HG03457 (cell line): ENCODE results near the gene EPHA2.
"Not testable (repeated sequence)": the region's sequence is repeated elsewhere in the genome, so short reads cannot be mapped to it uniquely, and the experiment has no call there.

ENCODE experiments used
- ATAC-seq: cut with Tn5 transposase; IDR thresholded peaks from one replicate; pipeline ENCODE4 v1.9.1; 2021; ENCODE audit warnings: moderate number of reproducible peaks; ENCODE audit not compliant: unreplicated experiment

The EPHA2 gene

DNA sequence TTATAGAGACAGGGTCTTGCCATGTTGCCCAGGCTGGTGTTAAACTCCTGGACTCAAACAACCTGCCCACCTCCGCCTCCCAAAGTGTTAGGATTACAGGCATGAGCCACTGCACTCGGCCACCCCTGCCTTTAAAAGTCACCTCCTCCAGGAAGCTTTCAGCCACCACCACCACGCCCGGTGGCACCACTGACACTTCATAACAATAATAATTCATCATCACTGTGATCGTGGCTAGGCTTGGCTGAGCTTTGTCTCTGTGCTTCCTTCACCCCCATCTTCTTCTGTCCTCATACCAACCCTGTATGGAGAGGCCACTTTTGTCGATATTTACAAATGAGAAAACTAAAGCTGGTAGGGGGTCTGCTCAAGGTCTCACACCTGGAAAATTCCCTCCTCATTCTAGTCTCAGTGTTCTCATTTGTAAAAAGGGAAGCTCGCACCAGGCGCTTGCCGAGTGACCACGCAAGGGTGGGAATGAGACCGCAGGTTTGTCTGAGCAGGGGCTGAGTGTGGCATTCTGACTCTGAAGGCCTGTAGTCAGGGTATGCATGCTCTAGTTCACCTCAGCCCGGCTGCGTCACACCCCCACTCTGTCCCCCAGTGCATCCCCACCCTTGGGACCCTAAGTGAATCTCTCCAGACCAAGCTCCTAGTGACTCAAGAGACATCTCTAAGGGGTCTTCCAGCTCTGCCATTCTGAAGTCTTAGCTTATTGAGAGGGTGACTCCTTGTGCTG lies 12.9 kb upstream of the EPHA2 start:
- ATAC-seq = no peak

DNA sequence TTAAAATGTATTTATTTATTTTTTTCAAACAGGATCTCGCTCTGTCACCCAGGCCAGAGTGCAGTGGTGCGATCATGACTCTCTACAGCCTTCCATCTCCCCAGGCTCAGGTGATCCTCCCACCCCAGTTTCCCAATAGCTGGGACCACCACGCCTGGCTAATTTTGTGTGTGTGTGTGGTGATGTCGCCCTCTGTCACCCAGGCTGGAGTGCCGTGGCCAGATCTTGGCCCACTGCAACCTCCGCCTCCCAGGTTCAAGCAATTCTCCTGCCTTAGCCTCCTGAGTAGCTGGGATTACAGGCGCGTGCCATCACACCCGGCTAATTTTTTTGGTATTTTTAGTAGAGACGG lies 12.3 kb upstream of the EPHA2 start:
- not testable (repeated sequence) for ATAC-seq

DNA sequence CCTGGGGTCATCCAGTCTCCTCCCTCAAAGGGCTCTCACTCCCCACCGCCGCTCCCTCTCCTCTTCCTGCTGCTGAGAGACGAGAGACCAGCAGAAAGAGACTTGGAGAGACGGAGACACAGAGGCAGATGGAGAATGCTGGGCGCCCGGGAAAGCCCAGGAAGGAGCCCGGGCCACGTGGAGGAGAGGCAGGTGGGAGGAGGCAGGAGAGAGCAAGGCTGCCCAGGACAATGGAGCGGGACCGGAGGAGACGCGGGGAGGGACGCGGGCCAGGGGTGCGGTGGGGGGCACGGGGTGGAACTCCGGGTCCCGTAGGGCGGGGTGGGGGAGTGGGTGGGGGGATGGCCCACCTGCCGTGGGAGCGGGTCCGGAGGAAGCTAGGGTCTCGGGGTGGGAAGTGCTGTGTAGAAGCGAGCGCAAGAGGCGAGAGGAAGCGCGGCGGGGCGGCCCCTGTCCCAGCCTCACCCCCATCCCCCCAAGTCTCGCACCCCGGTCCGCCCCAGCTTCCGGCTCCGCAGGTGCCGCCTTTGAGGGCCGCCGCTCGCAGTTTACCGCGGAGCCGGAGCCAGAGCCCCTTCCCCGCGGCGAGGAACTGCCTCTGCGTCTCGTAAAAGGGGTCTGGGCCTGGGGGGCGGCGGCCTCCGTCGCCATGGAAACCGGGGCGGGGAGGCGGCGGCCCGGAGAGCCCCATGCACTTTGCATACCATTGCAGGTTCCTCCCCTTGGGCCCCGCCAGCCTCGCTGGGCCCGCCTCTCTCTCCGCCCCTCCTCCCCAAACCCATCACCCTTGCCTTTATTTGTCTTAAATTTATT lies 11.7 kb upstream of the EPHA2 start:
- ATAC-seq = no peak

DNA sequence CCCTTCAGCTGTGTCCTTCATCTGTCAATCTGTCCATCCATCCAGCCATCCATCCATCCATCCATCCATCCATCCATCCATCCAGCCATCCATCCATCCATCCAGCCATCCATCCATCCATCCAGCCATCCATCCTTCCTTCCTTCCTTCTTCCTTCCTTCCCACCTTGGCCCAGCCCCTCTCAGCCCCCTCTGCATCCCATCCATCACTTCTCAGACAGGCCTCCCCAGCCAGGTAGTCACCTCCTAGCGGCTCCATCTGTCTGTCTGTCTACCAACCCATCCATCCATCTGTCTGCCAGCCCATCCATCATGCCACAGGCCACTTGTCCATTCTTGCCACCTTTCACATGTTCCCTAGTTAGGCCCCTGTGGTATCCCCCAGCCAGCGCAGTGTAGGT lies 10.2 kb upstream of the EPHA2 start:
- ATAC-seq = no peak

DNA sequence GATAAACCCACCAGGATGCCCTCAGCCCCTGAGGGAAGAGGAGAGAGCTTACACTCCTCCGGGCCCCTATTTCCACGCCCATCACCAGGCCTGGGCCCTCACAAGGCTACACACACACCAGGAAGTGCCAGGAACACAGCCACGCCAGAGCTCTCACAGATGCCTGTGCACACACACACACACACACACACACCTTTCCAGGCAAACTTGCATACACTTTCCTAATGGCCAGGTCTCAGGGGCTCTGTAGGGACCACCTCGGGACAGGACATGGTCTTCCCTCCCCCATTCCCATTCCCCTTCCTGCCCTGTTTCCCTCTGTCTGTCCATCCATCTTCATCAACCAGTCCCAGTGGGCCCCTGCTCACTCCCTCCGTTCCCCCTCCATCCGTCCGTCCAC lies 9.7 kb upstream of the EPHA2 start:
- ATAC-seq = no peak

DNA sequence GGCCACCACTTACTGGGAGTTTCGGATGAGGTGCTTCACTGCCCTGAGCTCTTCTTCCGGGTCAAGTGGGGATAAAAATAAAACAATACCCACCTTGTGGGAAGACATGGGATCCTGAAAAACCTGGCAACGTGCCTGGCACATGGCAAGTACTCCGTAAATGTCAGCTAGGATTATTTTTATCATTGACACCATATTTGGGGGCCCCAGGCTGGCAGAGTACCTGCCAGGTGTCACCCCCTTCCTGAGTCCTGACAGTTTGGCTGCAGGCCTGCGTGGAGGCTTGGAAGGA lies 9.2 kb upstream of the EPHA2 start:
- ATAC-seq = no peak

DNA sequence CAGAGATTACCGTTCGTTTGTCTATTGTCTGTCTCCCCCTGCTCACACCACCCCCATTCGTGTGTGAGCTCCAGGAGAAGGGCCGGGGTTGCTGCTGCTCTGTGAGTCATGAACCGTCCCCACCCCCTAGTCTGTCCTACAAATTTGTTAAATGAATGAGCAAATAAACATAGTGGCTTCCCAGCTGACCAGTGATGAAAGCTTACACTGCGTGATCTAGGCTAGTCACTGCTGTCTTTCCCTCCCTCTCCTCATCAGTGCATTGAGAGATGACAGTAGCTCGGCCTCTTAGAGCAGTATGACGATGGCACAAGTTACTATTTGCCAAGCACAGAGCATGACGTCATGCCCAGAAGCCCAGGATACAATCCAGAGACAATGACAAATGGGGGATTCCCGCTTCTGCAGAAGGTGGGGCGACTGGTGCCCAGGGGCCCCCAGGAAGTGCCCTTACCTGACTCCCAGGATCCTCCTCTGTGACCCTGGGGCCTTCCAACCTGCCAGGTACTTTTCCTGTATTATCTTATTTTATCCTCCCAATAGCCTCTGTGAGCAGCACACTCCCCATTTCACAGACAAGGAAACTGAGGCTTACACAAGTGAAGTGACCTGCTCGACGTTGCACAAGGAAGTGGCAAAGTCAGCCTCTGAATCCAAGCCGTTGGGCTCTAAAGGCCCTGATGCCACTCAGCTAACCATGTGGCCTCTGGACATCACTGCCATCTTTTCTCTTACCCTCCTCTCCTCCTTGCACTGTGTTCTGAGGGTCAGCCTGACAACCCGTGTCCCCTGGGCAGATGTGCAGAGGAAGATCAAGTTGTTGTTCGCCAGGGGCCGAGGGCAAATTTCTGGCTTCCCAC lies 8.6 kb upstream of the EPHA2 start:
- ATAC-seq = no peak

DNA sequence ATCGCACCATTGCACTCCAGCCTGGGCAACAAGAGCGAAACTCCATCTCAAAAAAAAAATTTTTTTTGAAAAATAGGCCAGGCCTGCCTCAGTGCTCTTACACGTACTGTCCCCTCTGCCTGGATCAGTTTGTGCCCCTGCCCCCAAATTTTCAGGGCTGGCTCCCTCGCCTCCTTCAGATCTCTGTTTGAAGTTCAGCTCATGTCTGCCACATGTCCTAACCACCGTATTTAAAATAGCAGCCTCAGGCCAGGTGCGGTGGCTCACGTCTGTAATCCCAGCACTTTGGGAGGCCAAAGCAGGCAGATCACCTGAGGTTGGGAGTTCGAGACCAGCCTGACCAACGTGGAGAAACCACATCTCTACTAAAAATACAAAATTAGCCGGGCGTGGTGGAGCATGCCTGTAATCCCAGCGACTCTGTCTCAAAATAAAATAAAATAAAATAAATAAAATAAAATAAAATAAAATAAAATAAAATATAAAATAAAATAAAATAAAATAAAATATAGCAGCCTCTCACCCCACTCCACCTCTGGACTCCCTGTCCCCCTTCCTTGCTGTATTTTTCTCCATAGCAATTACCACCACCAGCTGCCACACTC lies 7.8 kb upstream of the EPHA2 start:
- not testable (repeated sequence) for ATAC-seq

DNA sequence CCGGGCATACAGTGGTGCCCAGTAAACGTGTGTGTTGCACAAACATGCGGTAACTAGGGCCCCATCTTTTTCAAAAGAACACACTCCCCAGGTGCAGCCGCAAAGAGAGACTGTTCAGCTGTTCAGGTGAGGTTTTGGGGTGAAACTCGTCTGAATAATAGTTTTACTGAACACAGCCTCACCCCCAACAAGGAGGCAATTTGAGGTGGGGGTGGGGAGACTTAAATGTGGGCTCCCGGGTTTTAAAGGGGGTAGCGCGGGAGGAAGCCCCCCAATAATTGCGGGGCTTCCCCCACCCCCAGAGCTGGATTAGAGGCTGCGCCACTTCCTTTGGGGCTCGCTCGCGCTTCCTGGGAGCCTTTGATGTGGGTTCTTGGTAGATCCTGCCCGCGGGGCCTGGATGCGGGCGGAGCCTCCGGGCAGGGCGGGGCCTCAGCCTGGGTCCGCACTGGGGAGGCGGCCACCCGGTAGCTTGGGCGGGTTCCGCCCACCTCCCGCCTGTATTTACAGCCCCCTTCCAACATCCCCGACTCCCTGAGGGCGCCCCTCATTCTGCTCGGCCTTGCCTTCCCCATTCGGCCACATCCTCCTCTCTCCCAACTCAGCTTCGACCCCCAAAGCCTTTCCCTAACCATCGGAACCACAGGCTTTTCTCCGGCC lies 6.4 kb upstream of the EPHA2 start:
- no peak for ATAC-seq

DNA sequence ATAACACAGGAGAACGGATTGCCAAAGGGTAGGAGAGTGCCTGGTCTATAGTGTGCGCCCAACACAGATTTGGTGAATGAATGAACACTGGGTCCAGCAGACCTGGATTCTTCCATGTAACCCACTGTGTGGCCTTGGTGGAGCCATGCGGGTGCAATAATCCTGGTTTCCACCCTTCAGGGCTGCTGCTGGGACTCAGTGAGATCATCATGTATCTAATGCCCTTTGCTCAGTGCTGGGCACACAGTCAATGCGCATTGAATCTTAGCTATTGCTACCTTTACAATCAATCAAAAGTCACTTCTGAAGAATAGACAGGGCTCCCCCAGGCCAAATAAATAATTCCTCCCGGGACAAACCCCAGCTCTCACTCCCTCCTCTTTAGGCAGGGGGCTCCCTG lies 5.8 kb upstream of the EPHA2 start:
- no peak for ATAC-seq

DNA sequence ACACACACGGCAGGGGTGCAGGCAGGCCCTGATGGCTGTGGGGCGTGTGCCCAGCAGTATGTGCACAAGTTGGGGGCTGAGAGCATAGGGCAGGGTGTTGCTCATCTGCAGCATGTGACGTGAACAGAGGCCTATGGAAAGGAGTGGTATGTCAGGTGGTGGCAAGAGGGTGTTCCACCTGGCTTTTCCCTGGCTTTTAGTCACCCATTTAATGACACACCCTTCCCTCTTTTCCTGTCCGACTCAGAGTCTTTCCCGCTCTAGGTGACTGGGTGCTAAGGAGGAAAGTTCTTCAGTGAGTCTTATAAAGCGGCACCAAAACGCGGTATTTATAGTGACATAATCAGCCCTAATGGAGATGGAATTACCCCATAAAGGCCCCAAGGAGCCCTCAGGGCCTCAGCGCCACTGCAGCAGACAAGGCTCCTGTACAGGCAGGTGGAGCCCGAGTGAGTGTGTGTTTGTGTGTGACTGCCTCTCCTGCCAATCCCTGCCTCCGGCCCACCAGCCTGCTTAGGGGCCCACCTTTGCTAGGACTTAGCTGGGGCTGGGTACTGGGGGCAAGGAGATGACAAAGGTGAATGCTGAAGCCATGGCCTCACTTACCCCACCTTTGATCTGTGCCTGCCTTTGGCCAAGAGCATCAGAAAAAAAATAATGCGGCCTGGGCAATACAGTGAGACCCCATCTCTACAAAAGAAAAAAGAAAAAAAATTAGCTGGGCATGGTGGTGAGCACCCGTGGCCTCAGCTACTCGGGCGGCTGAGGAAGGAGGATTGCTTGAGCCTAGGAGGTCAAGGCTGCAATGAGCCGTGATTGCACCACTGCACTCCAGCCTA lies 3.3 kb upstream of the EPHA2 start:
- no peak for ATAC-seq

DNA sequence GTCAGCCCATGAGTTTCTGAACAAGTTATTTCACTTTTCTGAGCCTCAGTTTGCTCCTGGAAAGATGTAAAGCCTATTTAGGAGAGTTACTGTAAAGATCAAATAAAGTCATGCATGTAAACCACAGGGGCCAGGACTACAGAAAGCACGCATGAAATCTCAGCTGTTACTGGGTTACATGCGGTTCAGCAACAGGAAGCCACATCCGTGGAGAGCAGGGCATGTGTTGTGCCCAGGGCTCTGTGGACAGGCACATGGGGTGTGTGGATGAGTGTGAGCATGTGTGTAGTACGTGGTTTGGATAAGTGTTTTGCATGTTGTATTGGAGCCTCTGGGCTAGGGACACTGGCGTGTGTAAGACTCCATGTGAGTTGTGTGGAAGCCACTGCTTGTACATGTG lies 2.2 kb upstream of the EPHA2 start:
- ATAC-seq = no peak

DNA sequence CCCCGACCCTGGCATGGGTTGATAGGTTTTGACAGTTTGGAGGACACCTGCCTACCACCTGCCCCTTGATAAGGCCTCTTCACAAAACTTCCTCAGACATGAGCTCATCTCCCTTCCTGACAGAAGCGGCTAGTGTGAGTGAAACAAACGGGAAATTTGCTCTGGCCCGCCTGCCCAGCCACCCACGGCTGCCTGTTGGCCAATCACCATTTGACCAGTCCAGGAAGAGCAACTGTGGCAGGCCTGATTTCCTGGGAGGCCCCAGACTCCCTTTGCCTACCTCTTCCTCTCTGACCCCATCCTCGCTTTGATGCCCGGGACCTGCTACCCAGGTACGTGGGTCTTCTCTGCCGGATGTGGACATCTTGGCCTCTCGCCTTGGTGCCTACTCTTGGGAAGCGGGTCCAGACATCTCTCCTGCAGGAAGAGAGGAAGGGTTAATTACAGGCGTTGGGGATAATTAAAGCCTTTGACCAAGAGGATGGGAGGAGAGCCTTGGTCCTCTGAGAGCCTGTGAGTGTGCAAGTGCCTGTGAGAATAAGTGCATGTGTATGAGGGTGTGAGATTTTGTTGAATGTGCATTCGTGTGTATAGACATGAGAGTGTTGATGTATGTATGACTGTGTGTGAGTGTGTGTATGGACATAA lies 1.1 kb upstream of the EPHA2 start:
- ATAC-seq = no peak

DNA sequence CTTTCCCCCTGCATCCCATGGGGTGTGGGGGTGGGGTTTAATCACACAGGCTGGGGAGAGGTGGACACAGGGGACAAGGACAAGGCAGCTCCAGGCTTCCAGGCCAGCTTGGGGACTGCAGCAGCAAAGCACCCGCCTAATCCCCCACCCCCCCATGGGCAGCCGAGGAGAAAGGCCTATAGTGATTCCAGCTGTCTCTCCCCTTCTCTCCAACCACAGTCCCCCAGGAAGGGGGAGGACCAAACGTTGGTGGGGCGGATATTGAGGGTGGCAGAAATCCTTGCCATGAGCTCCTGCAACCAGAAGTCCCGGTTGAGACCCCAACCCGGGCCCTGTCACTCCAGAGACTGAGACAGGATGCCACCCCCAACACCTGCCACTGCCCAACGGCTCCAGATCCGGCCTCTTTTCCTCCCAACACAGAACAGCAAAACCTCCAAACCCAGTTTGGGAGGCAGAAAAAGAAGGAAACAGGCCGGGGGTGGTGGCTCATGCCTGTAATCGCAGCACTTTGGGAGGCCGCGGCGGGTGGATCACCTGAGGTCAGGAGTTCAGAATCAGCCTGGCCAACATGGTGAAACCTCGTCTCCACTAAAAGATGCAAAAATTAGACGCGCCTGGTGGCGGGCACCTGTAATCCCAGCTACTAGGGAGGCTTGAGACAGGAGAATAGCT lies 1.7 kb downstream of the EPHA2 start:
- no peak for ATAC-seq

DNA sequence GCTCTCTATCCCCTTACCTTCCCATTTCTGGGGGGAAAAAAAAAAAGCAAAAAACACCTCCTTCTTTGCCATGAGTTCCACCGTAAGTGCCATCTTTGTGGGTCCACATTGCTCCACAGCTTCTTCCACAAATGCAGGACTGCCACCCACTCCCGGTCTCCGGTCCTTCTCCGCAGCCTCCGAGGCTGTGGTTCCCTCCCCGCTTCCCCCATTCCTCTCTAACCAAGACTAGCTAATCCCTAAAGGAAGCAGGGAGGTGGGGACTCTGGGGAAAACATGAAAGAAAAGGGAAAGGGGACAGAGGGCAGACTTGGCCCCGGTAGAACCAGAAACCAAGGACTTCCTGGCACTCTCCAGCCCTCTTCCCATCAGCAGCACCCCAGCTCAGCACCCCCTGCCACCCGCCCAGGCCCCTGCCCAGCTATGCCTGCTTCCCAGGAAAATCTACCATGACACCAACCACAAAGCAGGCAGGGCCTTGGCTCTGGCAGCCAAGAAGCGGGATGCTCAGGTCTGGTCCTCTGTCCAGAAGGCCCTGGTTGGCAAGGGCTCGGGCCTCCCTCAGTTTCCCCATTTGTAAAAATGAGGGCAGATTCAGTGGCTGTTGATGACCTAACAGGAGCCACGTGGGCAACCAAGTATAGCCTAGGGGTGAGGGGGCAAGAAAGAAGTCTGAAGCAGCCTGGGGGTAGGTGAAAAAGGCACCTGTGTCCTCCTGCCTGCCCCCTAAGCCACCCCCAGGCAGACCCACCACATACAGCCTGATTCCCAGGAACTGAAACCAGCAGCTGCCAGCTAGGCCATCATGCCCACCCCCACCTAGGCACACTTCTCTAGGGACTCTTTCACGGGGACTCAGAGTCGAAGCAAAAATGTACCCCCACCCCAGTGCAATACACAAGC lies 2.5 kb downstream of the EPHA2 start:
- ATAC-seq = no peak

DNA sequence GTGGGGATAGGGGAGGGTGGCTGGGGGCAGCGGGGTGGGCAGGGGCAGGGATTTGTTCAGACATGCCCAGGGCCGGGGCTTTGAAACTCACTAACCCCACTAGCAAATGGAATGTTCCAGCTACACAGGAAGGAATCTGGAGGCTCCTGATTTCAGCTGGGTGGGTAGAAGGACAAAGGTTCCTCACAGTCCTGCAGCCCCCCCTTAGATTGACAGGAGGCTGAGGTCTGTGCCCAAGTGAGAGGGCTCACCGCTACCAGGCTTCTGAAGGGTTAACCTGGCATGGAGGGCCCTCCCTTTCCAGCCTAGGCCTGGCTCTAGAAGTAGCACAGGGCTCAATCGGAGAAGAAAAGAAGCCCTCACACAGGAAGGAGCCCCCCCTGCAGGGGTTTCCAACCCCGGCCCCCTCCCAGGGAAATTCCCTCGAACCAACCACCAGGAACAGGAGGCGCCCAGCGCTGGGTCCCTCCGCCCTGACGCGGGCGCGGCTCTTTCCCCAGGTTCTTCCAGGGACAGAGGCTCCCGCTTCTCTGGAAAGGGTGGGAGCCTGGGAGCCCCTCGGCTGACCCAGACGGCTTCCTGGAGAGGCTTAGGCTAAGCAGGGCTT lies 3.3 kb downstream of the EPHA2 start:
- no peak for ATAC-seq

DNA sequence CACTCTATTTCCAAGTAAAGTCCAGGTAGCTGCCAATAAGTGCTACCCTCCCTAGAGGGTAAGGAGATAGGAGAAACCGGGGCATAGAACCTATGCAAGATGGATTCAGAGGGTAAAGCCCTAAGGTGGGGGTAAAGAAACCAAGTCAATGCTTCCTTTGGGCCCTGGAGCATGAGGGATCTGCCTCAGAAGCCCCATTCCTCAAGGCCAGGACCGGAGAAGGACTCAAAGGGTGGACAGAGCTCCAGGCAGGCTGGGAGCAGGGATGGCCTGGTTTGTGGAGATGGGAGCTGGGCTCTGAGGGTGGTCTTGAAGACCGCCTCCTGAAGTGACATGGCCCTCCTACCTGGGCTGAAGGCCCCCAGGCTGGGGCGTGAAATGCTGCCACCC lies 3.9 kb downstream of the EPHA2 start:
- ATAC-seq = no peak
